ENCODE measurements around the gene IGFL1.
"Not testable (repeated sequence)": the region's sequence is repeated elsewhere in the genome, so short reads cannot be mapped to it uniquely, and the experiment has no call there.

Gene IGFL1

GRCh38 chr19:46273931-46274330 is 44.4 kb downstream of the IGFL1 start:
- DNase-seq = not testable (repeated sequence)

- no peak for DNase-seq
Measured at GRCh38 chr19:46279177-46279576, 49.6 kb downstream of the IGFL1 start.
